WTC11 (cell line): Measurements from ENCODE around the gene LRP11. TPM values are rescaled to one million over a fixed set of nuclear protein-coding genes. Genes with fewer than 3 reads are reported as not detected.

ENCODE experiments used
- ATAC-seq: fragments of 200-7000 bp; cut with Tn5 transposase; 2 replicates; pipeline ENCODE4 v1.10.0; 2021; ENCODE audit warnings: mild to moderate bottlenecking, moderate library complexity
- CTCF ChIA-PET: fragments of 300-600 bp; sonication (Branson Sonifier 250); formaldehyde crosslinking; loops from one replicate; lab custom pipeline; 2021; ENCODE audit warnings: antibody characterized with exemption; lab: Charles Lee
- POLR2A ChIA-PET: fragments of 350-600 bp; sonication (Branson Sonifier 250); formaldehyde crosslinking; loops from one replicate; lab custom pipeline; 2021; ENCODE audit warnings: antibody characterized with exemption; lab: Charles Lee
- DNase-seq: peaks from one replicate; pipeline ENCODE4 v3.0.0; 2021; ENCODE audit warnings: low spot score
- H3K27ac Mint-ChIP-seq: 2 replicates; pipeline ENCODE4 v1.8.0; 2021; ENCODE audit warnings: mixed read lengths
- H3K27me3 Mint-ChIP-seq: 2 replicates; pipeline ENCODE4 v1.8.0; 2021; ENCODE audit warnings: low read depth, mild to moderate bottlenecking, moderate library complexity, mixed read lengths
- H3K36me3 Mint-ChIP-seq: 2 replicates; pipeline ENCODE4 v1.8.0; 2021; ENCODE audit warnings: mixed read lengths
- H3K4me1 Mint-ChIP-seq: 2 replicates; pipeline ENCODE4 v1.8.0; 2022; ENCODE audit warnings: mixed read lengths
- H3K4me3 Mint-ChIP-seq: 2 replicates; pipeline ENCODE4 v1.8.0; 2021; ENCODE audit warnings: mild to moderate bottlenecking, moderate library complexity, mixed read lengths
- H3K9me3 Mint-ChIP-seq: 2 replicates; pipeline ENCODE4 v1.8.0; 2021; ENCODE audit warnings: mixed read lengths
- AR ChIP-seq: fragments of 250-450 bp; sonication (Bioruptor Pico); IDR thresholded peaks from 2 replicates; pipeline ENCODE4 v1.9.0; 2021; ENCODE audit warnings: mild to moderate bottlenecking
- ATF1 ChIP-seq: sonication (generic); formaldehyde crosslinking; IDR thresholded peaks from 2 replicates; pipeline ENCODE4 v1.8.1; 2023; ENCODE audit warnings: mild to moderate bottlenecking, moderate library complexity, missing genetic modification reagents
- ATF6 ChIP-seq: sonication (generic); formaldehyde crosslinking; IDR thresholded peaks from 2 replicates; pipeline ENCODE4 v1.8.1; 2023; ENCODE audit warnings: mild to moderate bottlenecking, missing genetic modification reagents
- E2F5 ChIP-seq: sonication (generic); formaldehyde crosslinking; IDR thresholded peaks from 2 replicates; pipeline ENCODE4 v1.8.1; 2022; ENCODE audit warnings: mild to moderate bottlenecking, moderate library complexity, missing genetic modification reagents
- ERG ChIP-seq: fragments of 250-450 bp; sonication (Bioruptor Pico); IDR thresholded peaks from 2 replicates; pipeline ENCODE4 v1.8.0; 2021; ENCODE audit warnings: mild to moderate bottlenecking
- GTF2I ChIP-seq: fragments of 250-450 bp; sonication (Bioruptor Pico); conservative IDR thresholded peaks from 2 replicates; pipeline ENCODE4 v1.4.0; 2021; ENCODE audit warnings: mild to moderate bottlenecking
- HMGXB4 ChIP-seq: sonication (generic); formaldehyde crosslinking; IDR thresholded peaks from 2 replicates; pipeline ENCODE4 v1.8.1; 2023; ENCODE audit warnings: mild to moderate bottlenecking, moderate library complexity, missing genetic modification reagents
- IRF1 ChIP-seq: sonication (generic); formaldehyde crosslinking; IDR thresholded peaks from 2 replicates; pipeline ENCODE4 v1.8.0; 2023; ENCODE audit warnings: missing genetic modification reagents
- JUN ChIP-seq: sonication (generic); formaldehyde crosslinking; IDR thresholded peaks from 2 replicates; pipeline ENCODE4 v1.8.0; 2023; ENCODE audit warnings: mild to moderate bottlenecking, missing genetic modification reagents
- MXD4 ChIP-seq: fragments of 250-450 bp; sonication (Bioruptor Pico); IDR thresholded peaks from 2 replicates; pipeline ENCODE4 v1.8.0; 2021; ENCODE audit warnings: mild to moderate bottlenecking, moderate library complexity, borderline replicate concordance
- SP1 ChIP-seq: sonication (generic); formaldehyde crosslinking; conservative IDR thresholded peaks from 2 replicates; pipeline ENCODE4 v1.8.1; 2022; ENCODE audit warnings: missing genetic modification reagents
- ZBTB21 ChIP-seq: sonication (generic); formaldehyde crosslinking; IDR thresholded peaks from 2 replicates; pipeline ENCODE4 v1.8.1; 2023; ENCODE audit warnings: mild to moderate bottlenecking, missing genetic modification reagents, borderline replicate concordance
- ZNF281 ChIP-seq: sonication (generic); formaldehyde crosslinking; IDR thresholded peaks from 2 replicates; pipeline ENCODE4 v1.8.0; 2023; ENCODE audit warnings: mild to moderate bottlenecking, missing genetic modification reagents
- ZNF425 ChIP-seq: fragments of 250-450 bp; sonication (Bioruptor Pico); conservative IDR thresholded peaks from 2 replicates; pipeline ENCODE4 v1.9.0; 2021; ENCODE audit warnings: mild to moderate bottlenecking
- ZNF512 ChIP-seq: sonication (generic); formaldehyde crosslinking; IDR thresholded peaks from 2 replicates; pipeline ENCODE4 v1.8.1; 2022; ENCODE audit warnings: missing genetic modification reagents, borderline replicate concordance
- total RNA-seq: library from RNA; stranded (reverse); gene quantifications from 3 replicates; pipeline ENCODE4 v1.2.3, GENCODE V29; 2021

LRP11 gene
- total RNA-seq, 1 experiment from 2014 or later, result 19.8 TPM

- TF ChIP-seq ZNF512 (no peak), SP1 (no peak), ATF1 (CRISPR knock-in tag) (no peak)
Measured at GRCh38 chr6:149821492-149821891, 42.7 kb downstream of the LRP11 start (continued).

- ChIA-PET CTCF (no interaction called here), POLR2A (no interaction called here)
- no peak for TF ChIP-seq ZBTB21 (CRISPR knock-in tag)
- no peak for TF ChIP-seq MXD4 (CRISPR knock-in tag)
- no peak for TF ChIP-seq ZNF281
- TF ChIP-seq ZNF425 (CRISPR knock-in tag), result no peak
- no peak for TF ChIP-seq ATF6 (CRISPR knock-in tag)
- TF ChIP-seq JUN (CRISPR knock-in tag), result no peak
- TF ChIP-seq HMGXB4 (CRISPR knock-in tag), result no peak
- no peak for TF ChIP-seq IRF1 (CRISPR knock-in tag)
- Mint-ChIP-seq H3K9me3 (no peaks in the 10 kb centered on the region), H3K27ac (no peak overlapping the region), H3K27me3 (no peaks in the 10 kb centered on the region), H3K4me1 (no peaks in the 10 kb centered on the region), H3K4me3 (no peak overlapping the region), H3K36me3 (no peaks in the 10 kb centered on the region)
- ATAC-seq (no peak), DNase-seq (no peak)
Measured at GRCh38 chr6:149820506-149820905, 43.7 kb downstream of the LRP11 start.

- H3K36me3 Mint-ChIP-seq, result peaks cover 5% of the 10 kb centered on the region; the same call in 1 of the 2 replicates
- ChIA-PET CTCF (interaction anchor here (0.7 kb wide), 1 partner anchor 265 kb away, joined by 3 read pairs; no protein-coding TSS in a partner anchor), POLR2A (interaction anchor here (0.6 kb wide), 1 partner anchor 59 kb away, joined by 4 read pairs; no protein-coding TSS in a partner anchor)
- no peak overlapping the region for H3K4me3 Mint-ChIP-seq
- H3K4me1 Mint-ChIP-seq, result no peaks in the 10 kb centered on the region
- peak overlapping the region; percentile 41; the same call in 1 of the 2 replicates for H3K27ac Mint-ChIP-seq
- ATAC-seq (no peak), DNase-seq (no peak)
- H3K9me3 Mint-ChIP-seq, result no peaks in the 10 kb centered on the region
- no peaks in the 10 kb centered on the region for H3K27me3 Mint-ChIP-seq
- no peak for TF ChIP-seq GTF2I
- no peak for TF ChIP-seq JUN (CRISPR knock-in tag)
- no peak for TF ChIP-seq ATF1 (CRISPR knock-in tag)
- TF ChIP-seq E2F5 (CRISPR knock-in tag), result no peak
- no peak for TF ChIP-seq ERG
- TF ChIP-seq AR, result no peak
Measured at GRCh38 chr6:149815788-149816187, 48.4 kb downstream of the LRP11 start.
